Aorta (tissue), 5 donors: ENCODE data around the gene IBTK. TPM values are rescaled to one million over a fixed set of nuclear protein-coding genes. Genes with fewer than 3 reads are reported as not detected.

Experiments
- ATAC-seq: fragments of 200-7000 bp; cut with Tn5 transposase; one replicate; pipeline ENCODE4 v1.9.1; 2022; ENCODE audit warnings: moderate library complexity; ENCODE audit not compliant: low FRiP score
- DNase-seq, 2 donors: peaks; one replicate each; pipeline ENCODE4 v3.0.0-alpha.2; 2020
- H3K27ac ChIP-seq, 2 donors: one replicate each; pipeline ENCODE4 v1.5.1; 2013; ENCODE audit warnings: low read length in 2 of 2, mild to moderate bottlenecking in 2 of 2, moderate library complexity in 2 of 2, control low read depth in 1 of 2, inconsistent platforms in 1 of 2, low read depth in 1 of 2
- H3K27me3 ChIP-seq, 2 donors: one replicate each; pipeline ENCODE4 v1.6.1; 2013; ENCODE audit warnings: control low read depth in 1 of 2, low read length in 1 of 2, mild to moderate bottlenecking in 1 of 2, moderate library complexity in 1 of 2; ENCODE audit not compliant: insufficient read depth in 2 of 2, control insufficient read depth in 1 of 2
- H3K36me3 ChIP-seq, 2 donors: one replicate each; pipeline ENCODE4 v1.6.1; 2013; ENCODE audit warnings: control low read depth in 1 of 2, low read length in 1 of 2, mild to moderate bottlenecking in 1 of 2; ENCODE audit not compliant: insufficient read depth in 2 of 2, control insufficient read depth in 1 of 2
- H3K4me1 ChIP-seq, 2 donors: one replicate each; pipeline ENCODE4 v1.6.1; 2013; ENCODE audit warnings: low read length in 2 of 2, control low read depth in 1 of 2, mild to moderate bottlenecking in 1 of 2, moderate library complexity in 1 of 2; ENCODE audit not compliant: insufficient read depth in 2 of 2, control insufficient read depth in 1 of 2
- H3K4me3 ChIP-seq, 2 donors: one replicate each; pipeline ENCODE4 v1.5.1; 2013; ENCODE audit warnings: low read length in 2 of 2, control low read depth in 1 of 2, mild to moderate bottlenecking in 1 of 2
- H3K9me3 ChIP-seq: one replicate; pipeline ENCODE4 v1.6.1; 2013; ENCODE audit warnings: mild to moderate bottlenecking, low read length; ENCODE audit not compliant: control insufficient read depth
- WGBS, 2 donors: extraction: QIAGEN DNeasy Blood & Tissue Kit; methylation state at CpG; one replicate each; pipeline ENCODE4 v1.1.7; 2013; 5-methylcytosine and 5-hydroxymethylcytosine counted together
- intact Hi-C, 2 donors: fragments of 100-400 bp; cut with DNase I; formaldehyde crosslinking; loops; one replicate each; pipeline versions ENCODE4 v1.14.2 to v1.15.0; 2022
- polyA plus RNA-seq, 2 donors: library from polyadenylated mRNA; stranded (reverse); fragments of 200-250 nt; gene quantifications; one replicate each; pipeline ENCODE4 v1.2.3, GENCODE V29; 2013
- total RNA-seq, 2 donors: library from RNA; stranded (reverse); fragmentation: NEBNext Ultra II Directional; extraction: Animal tissue kit (Norgen Biotek cat#: 25700); gene quantifications; one replicate each; pipeline ENCODE4 v1.2.1, GENCODE V29; 2021
- donor health status: healthy with polysubstance abuse.
- donor health status: Bipolar disorder and iron deficiency.
- donor health status: DM: no; HTN: no; CAD: no.
- donor health status: DM: no; HTN: no; CAD: no.
- donor health status: DM: yes; HTN: yes; CAD: no.

IBTK gene
- total and polyA plus RNA-seq, 4 donors, result 16.3 to 34.0 (median 26.8) TPM

- H3K4me3 ChIP-seq, result no peak overlapping the region
- no peaks in the 10 kb centered on the region for H3K27me3 ChIP-seq
- 63 to 68% methylated on average over 1 of the region's 1 CpG for WGBS, 2 donors
- H3K9me3 ChIP-seq, result no peaks in the 10 kb centered on the region
- H3K36me3 ChIP-seq, result peaks cover 0 to 4% of the 10 kb centered on the region in 2 donors
- DNase-seq (no peak), ATAC-seq (no peak)
- intact Hi-C loops, result no loop called here
- no peaks in the 10 kb centered on the region for H3K4me1 ChIP-seq
- no peak overlapping the region for H3K27ac ChIP-seq
Measured at GRCh38 chr6:82237013-82237412, 10.5 kb downstream of the IBTK start.

- WGBS, 2 donors, result 93 to 94% methylated on average over 1 of the region's 1 CpG
- Histone ChIP-seq H3K4me1 (peaks cover 0 to 1% of the 10 kb centered on the region in 2 donors), H3K4me3 (no peak overlapping the region), H3K36me3 (no peaks in the 10 kb centered on the region), H3K9me3 (no peaks in the 10 kb centered on the region), H3K27me3 (no peaks in the 10 kb centered on the region), H3K27ac (no peak overlapping the region)
- intact Hi-C loops, result no loop called here
- no peak for DNase-seq
- ATAC-seq, result no peak
Measured at GRCh38 chr6:82227770-82228169, 19.8 kb downstream of the IBTK start.

- Histone ChIP-seq H3K27me3 (no peaks in the 10 kb centered on the region), H3K36me3 (peaks cover 0 to 2% of the 10 kb centered on the region in 2 donors), H3K9me3 (no peaks in the 10 kb centered on the region), H3K27ac (no peak overlapping the region), H3K4me3 (no peak overlapping the region), H3K4me1 (peaks cover 0 to 1% of the 10 kb centered on the region in 2 donors)
- no peak for DNase-seq
- intact Hi-C loops, result no loop called here
- no peak for ATAC-seq
- WGBS, 2 donors, result 96 to 97% methylated on average over 2 of the region's 2 CpGs
Measured at GRCh38 chr6:82220167-82220566, 27.4 kb downstream of the IBTK start.

- Histone ChIP-seq H3K4me3 (no peak overlapping the region), H3K9me3 (no peaks in the 10 kb centered on the region), H3K36me3 (peaks cover 0 to 2% of the 10 kb centered on the region in 2 donors), H3K27ac (no peak overlapping the region), H3K27me3 (no peaks in the 10 kb centered on the region), H3K4me1 (no peaks in the 10 kb centered on the region)
- ATAC-seq (no peak), DNase-seq (no peak)
- 83 to 85% methylated on average over 1 of the region's 1 CpG for WGBS, 2 donors
- intact Hi-C loops, result no loop called here
Measured at GRCh38 chr6:82217018-82217586, 30.4 kb downstream of the IBTK start.

GRCh38 chr6:82216549-82216948, 31.0 kb downstream of the IBTK start:
- Histone ChIP-seq H3K4me3 (no peak overlapping the region), H3K4me1 (no peaks in the 10 kb centered on the region), H3K27ac (no peak overlapping the region), H3K27me3 (no peaks in the 10 kb centered on the region), H3K36me3 (peaks cover 0 to 2% of the 10 kb centered on the region in 2 donors), H3K9me3 (no peaks in the 10 kb centered on the region)
- WGBS, 2 donors, result 83 to 84% methylated on average over 2 of the region's 2 CpGs
- ATAC-seq, result no peak
- no peak for DNase-seq
- intact Hi-C loops, result no loop called here

GRCh38 chr6:82211326-82211725, 36.2 kb downstream of the IBTK start:
- intact Hi-C loops, result no loop called here
- H3K27ac ChIP-seq, result no peak overlapping the region
- no peaks in the 10 kb centered on the region for H3K9me3 ChIP-seq
- ATAC-seq, result no peak
- no peaks in the 10 kb centered on the region for H3K4me1 ChIP-seq
- WGBS, 2 donors, result 96 to 97% methylated on average over 2 of the region's 2 CpGs
- H3K36me3 ChIP-seq, result peaks cover 0 to 2% of the 10 kb centered on the region in 2 donors
- no peaks in the 10 kb centered on the region for H3K27me3 ChIP-seq
- DNase-seq, result no peak
- H3K4me3 ChIP-seq, result no peak overlapping the region

- no peaks in the 10 kb centered on the region for H3K9me3 ChIP-seq
- DNase-seq, result no peak
- H3K4me1 ChIP-seq, result no peaks in the 10 kb centered on the region
- no peak overlapping the region for H3K4me3 ChIP-seq
- ATAC-seq, result no peak
- no peaks in the 10 kb centered on the region for H3K27me3 ChIP-seq
- no peak overlapping the region for H3K27ac ChIP-seq
- intact Hi-C loops, result no loop called here
- 93 to 94% methylated on average over 4 of the region's 4 CpGs for WGBS, 2 donors
- peaks cover 0 to 2% of the 10 kb centered on the region in 2 donors for H3K36me3 ChIP-seq
Measured at GRCh38 chr6:82208913-82209312, 38.6 kb downstream of the IBTK start.

GRCh38 chr6:82205930-82206392, 41.6 kb downstream of the IBTK start:
- Histone ChIP-seq H3K4me1 (no peaks in the 10 kb centered on the region), H3K27ac (no peak overlapping the region), H3K4me3 (no peak overlapping the region), H3K36me3 (peaks cover 0 to 2% of the 10 kb centered on the region in 2 donors), H3K27me3 (no peaks in the 10 kb centered on the region), H3K9me3 (no peaks in the 10 kb centered on the region)
- DNase-seq (no peak), ATAC-seq (no peak)
- WGBS, 2 donors, result 62 to 68% methylated on average over 1 of the region's 1 CpG
- intact Hi-C loops, result no loop called here

GRCh38 chr6:82204020-82204419, 43.5 kb downstream of the IBTK start:
- H3K9me3 ChIP-seq, result no peaks in the 10 kb centered on the region
- H3K4me3 ChIP-seq, result no peak overlapping the region
- ATAC-seq (no peak), DNase-seq (no peak)
- intact Hi-C loops, result no loop called here
- no peak overlapping the region for H3K27ac ChIP-seq
- no peaks in the 10 kb centered on the region for H3K36me3 ChIP-seq
- no peaks in the 10 kb centered on the region for H3K4me1 ChIP-seq
- no peaks in the 10 kb centered on the region for H3K27me3 ChIP-seq
